Endothelial cell of umbilical vein (primary cell): Measurements from ENCODE around the gene RNF175. TPM values are rescaled to one million over a fixed set of nuclear protein-coding genes. Genes with fewer than 3 reads are reported as not detected.

Experiments used
- BruUV-seq: library from RNA; stranded (reverse); fragments of 400-500 nt; replicated peaks from 2 replicates; lab custom pipeline; 2021; lab: Mats Ljungman, UMichigan
- CTCF ChIA-PET: fragments of 300-600, 350-600 bp; sonication (Branson Sonifier 250); formaldehyde crosslinking; loops from one replicate; lab custom pipeline; 2021; ENCODE audit warnings: antibody characterized with exemption, inconsistent platforms; lab: Charles Lee
- POLR2A ChIA-PET: fragments of 300-600, 350-600 bp; sonication (Branson Sonifier 250); formaldehyde crosslinking; loops from one replicate; lab custom pipeline; 2021; ENCODE audit warnings: antibody characterized with exemption, inconsistent platforms; lab: Charles Lee
- DNase-seq: peaks from one replicate; pipeline ENCODE4 v3.0.0-alpha.2; 2011; ENCODE audit warnings: low read depth, low spot score
- FAIRE-seq: peaks from 2 replicates; lab custom pipeline; 2011; peaks lifted over from hg19 to GRCh38; lab: Jason Lieb, UNC
- H2AFZ ChIP-seq: 2 replicates; pipeline ENCODE4 v1.6.0; 2012; ENCODE audit warnings: low read depth, low read length, control low read depth, inconsistent platforms
- H3K27ac ChIP-seq: 2 replicates; pipeline ENCODE4 v1.5.1; 2011; ENCODE audit warnings: low read depth, mild to moderate bottlenecking, control low read depth, low read length, moderate library complexity; ENCODE audit not compliant: insufficient read depth
- H3K27me3 ChIP-seq, 2 experiments: 2 replicates each; pipeline versions ENCODE4 v1.6.0 to v1.6.1; 2011; ENCODE audit warnings: low read length in 2 of 2, mixed read lengths in 1 of 2; ENCODE audit not compliant: control insufficient read depth in 2 of 2, insufficient read depth in 2 of 2
- H3K36me3 ChIP-seq, 2 experiments: 2 replicates in 1 of 2; 3 replicates in 1 of 2; pipeline ENCODE4 v1.5.1; 2011; ENCODE audit warnings: low read length in 2 of 2, mild to moderate bottlenecking in 1 of 2, moderate library complexity in 1 of 2; ENCODE audit not compliant: control insufficient read depth in 2 of 2, insufficient read depth in 2 of 2; ENCODE audit errors: extremely low read depth in 1 of 2
- H3K4me1 ChIP-seq: 3 replicates; pipeline ENCODE4 v1.5.1; 2011; ENCODE audit warnings: mild to moderate bottlenecking, low read length; ENCODE audit not compliant: control insufficient read depth, insufficient read depth; ENCODE audit errors: extremely low read depth
- H3K4me2 ChIP-seq: 2 replicates; pipeline ENCODE4 v1.6.1; 2011; ENCODE audit warnings: low read length, control low read depth, mixed read lengths; ENCODE audit not compliant: insufficient read depth
- H3K4me3 ChIP-seq, 3 experiments: fragments of 200-600 bp in 1 of 3; sonication (generic), shearing (Covaris generic) in 1 of 3; replicated peaks in 1 of 3; 2 replicates each; pipeline ENCODE4 v1.5.1; 2011 to 2016; ENCODE audit warnings: control low read depth in 3 of 3, low read length in 3 of 3, mild to moderate bottlenecking in 2 of 3, inconsistent platforms in 1 of 3, low read depth in 1 of 3, moderate library complexity in 1 of 3; ENCODE audit not compliant: insufficient read depth in 1 of 3
- H3K79me2 ChIP-seq: 2 replicates; pipeline ENCODE4 v1.6.0; 2012; ENCODE audit warnings: low read length, inconsistent platforms; ENCODE audit not compliant: control insufficient read depth, insufficient read depth
- H3K9ac ChIP-seq: replicated peaks from 2 replicates; pipeline ENCODE3; 2011; ENCODE audit warnings: low read length, control low read depth; ENCODE audit not compliant: insufficient read depth; ENCODE audit errors: extremely low read depth
- H3K9me1 ChIP-seq: replicated peaks from 3 replicates; pipeline ENCODE4 v1.6.0; 2011; ENCODE audit warnings: mild to moderate bottlenecking, low read length; ENCODE audit not compliant: control insufficient read depth, insufficient read depth; ENCODE audit errors: extremely low read depth
- H3K9me3 ChIP-seq: replicated peaks from 2 replicates; pipeline ENCODE4 v1.5.1; 2012; ENCODE audit warnings: low read length, inconsistent platforms; ENCODE audit not compliant: control insufficient read depth, insufficient read depth
- H4K20me1 ChIP-seq: replicated peaks from 2 replicates; pipeline ENCODE3; 2011; ENCODE audit warnings: mild to moderate bottlenecking, low read length; ENCODE audit not compliant: control insufficient read depth, insufficient read depth; ENCODE audit errors: extremely low read depth
- EZH2 ChIP-seq: IDR thresholded peaks from 2 replicates; pipeline ENCODE4 v1.6.1; 2012; ENCODE audit warnings: borderline replicate concordance, low read depth, mild to moderate bottlenecking, moderate library complexity, low read length, inconsistent platforms; ENCODE audit not compliant: severe bottlenecking
- FOS ChIP-seq: IDR thresholded peaks from 2 replicates; pipeline ENCODE4 v1.6.1; 2011; ENCODE audit warnings: mild to moderate bottlenecking, low read length, moderate library complexity, borderline replicate concordance; ENCODE audit not compliant: insufficient read depth
- GATA2 ChIP-seq: IDR thresholded peaks from 2 replicates; pipeline ENCODE4 v1.7.0; 2011; ENCODE audit warnings: low read depth, mild to moderate bottlenecking, moderate library complexity, mixed read lengths, low read length; ENCODE audit not compliant: insufficient read length, insufficient read depth
- JUN ChIP-seq: IDR thresholded peaks from 2 replicates; pipeline ENCODE4 v1.6.1; 2011; ENCODE audit warnings: borderline replicate concordance, low read depth; ENCODE audit not compliant: insufficient read length, insufficient read depth
- MYC ChIP-seq: IDR thresholded peaks from one replicate; pipeline ENCODE4 v1.6.1; 2011; ENCODE audit warnings: mild to moderate bottlenecking, low read depth, low read length
- POLR2A ChIP-seq: IDR thresholded peaks from 2 replicates; pipeline ENCODE4 v1.6.1; 2012; ENCODE audit warnings: low read depth, mild to moderate bottlenecking, control low read depth, low read length
- dilution Hi-C: fragments of 300-500 bp; cut with MboI; formaldehyde crosslinking; loops from one replicate; pipeline ENCODE4 v1.15.0; 2019; ENCODE audit warnings: low sequenced_read_pairs; ENCODE audit not compliant: extremely low pct_ligation_motif_present
- intact Hi-C: fragments of 100-400 bp; cut with micrococcal nuclease; formaldehyde crosslinking; loops from one replicate; pipeline ENCODE4 v1.10.0; 2022
- polyA plus RNA-seq, 4 experiments: library from polyadenylated mRNA; depleted of rRNA in 3 of 4; stranded (reverse) in 3 of 4; unstranded in 1 of 4; fragments of >200 nt; gene quantifications; 2 replicates each; pipeline versions ENCODE4 v1.2.1 to v1.2.3, GENCODE V29; 2011 to 2012; ENCODE audit warnings: missing spikeins in 1 of 4
- total RNA-seq: library from RNA; stranded (reverse); gene quantifications from 2 replicates; pipeline ENCODE4 v1.2.3, GENCODE V29; 2021
- TF ChIP-seq, protein P1 (sequence below), 2 donors: IDR thresholded peaks; 1 replicate in 1 of 2; 2 replicates in 1 of 2; pipeline ENCODE4 v1.5.1; 2011; ENCODE audit warnings: low read length in 2 of 2, mild to moderate bottlenecking in 2 of 2, moderate library complexity in 2 of 2, control low read depth in 1 of 2, inconsistent platforms in 1 of 2, low read depth in 1 of 2; ENCODE audit not compliant: insufficient read depth in 1 of 2; ENCODE audit errors: extremely low read depth in 1 of 2

The RNF175 gene
- total and polyA plus RNA-seq, 2 donors (not counting 3 experiments of a cell fraction or from before 2014, with no cell fraction given) = not detected

DNA sequence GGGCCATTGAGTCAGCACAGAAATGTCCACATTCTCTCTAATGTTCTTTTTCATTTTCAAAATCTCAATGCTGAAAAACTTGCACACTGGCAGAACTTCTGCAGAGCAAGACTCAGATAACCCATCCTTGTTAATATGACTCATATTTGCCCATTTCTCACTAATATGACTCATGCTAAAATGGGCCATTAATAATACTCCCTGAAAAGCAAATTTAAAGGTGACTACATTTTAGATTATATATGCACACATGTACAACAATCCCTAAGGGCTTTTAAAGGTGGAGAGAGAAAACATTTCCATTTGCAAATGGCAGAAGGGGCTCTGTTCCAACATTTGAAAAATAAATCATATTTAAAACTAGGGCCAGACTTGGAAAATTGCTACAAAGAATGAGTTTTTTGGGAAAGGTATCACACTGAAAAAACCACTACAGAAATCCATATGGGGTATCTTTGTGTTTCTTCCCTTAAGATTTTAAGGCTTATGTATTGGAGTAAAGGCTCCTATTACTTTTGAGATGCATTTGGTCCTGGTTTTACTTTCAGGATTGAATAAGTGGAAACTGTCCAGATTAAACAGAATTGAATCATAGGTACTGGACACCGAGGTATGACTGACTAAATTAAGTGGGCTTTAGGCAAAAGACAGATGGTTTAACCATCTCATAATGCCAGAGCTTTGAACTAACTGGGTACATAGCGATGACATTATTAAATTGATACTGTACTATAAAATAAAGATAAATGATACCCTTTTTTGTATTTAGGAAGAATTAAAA, 45.8 kb downstream of the RNF175 start:
- DNase-seq (no peak), FAIRE-seq (no peak)
- no peaks in the 10 kb centered on the region for H3K79me2 ChIP-seq
- no peak overlapping the region for H3K9ac ChIP-seq
- BruUV-seq = no TSS peak
- TF ChIP-seq POLR2A (no peak), JUN (peak; percentile 46), MYC (no peak), FOS (peak; percentile 57), GATA2 (no peak), EZH2 (no peak)
- TF ChIP-seq, protein P1, sequence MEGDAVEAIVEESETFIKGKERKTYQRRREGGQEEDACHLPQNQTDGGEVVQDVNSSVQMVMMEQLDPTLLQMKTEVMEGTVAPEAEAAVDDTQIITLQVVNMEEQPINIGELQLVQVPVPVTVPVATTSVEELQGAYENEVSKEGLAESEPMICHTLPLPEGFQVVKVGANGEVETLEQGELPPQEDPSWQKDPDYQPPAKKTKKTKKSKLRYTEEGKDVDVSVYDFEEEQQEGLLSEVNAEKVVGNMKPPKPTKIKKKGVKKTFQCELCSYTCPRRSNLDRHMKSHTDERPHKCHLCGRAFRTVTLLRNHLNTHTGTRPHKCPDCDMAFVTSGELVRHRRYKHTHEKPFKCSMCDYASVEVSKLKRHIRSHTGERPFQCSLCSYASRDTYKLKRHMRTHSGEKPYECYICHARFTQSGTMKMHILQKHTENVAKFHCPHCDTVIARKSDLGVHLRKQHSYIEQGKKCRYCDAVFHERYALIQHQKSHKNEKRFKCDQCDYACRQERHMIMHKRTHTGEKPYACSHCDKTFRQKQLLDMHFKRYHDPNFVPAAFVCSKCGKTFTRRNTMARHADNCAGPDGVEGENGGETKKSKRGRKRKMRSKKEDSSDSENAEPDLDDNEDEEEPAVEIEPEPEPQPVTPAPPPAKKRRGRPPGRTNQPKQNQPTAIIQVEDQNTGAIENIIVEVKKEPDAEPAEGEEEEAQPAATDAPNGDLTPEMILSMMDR (IDR thresholded peaks at IDR 0.05; ENCODE audit: extremely low read depth in 1 of 2, insufficient read depth in 1 of 2, low read depth in 1 of 2, low read length in 2 of 2) = no peak
- CTCF ChIA-PET = no interaction called here
- no peaks in the 10 kb centered on the region for H4K20me1 ChIP-seq
- no peaks in the 10 kb centered on the region for H3K9me3 ChIP-seq
- H3K27ac ChIP-seq = no peak overlapping the region
- H3K4me1 ChIP-seq = no peaks in the 10 kb centered on the region
- no peaks in the 10 kb centered on the region for H3K9me1 ChIP-seq
- H3K36me3 ChIP-seq = no peaks in the 10 kb centered on the region
- H3K27me3 ChIP-seq = peaks cover 3 to 7% of the 10 kb centered on the region in 2 experiments
- intact Hi-C loops = no loop called here
- dilution Hi-C loops = no loop called here
- H3K4me2 ChIP-seq = no peak overlapping the region
- H3K4me3 ChIP-seq = no peak overlapping the region
- H2AFZ ChIP-seq = no peak overlapping the region
- POLR2A ChIA-PET = no interaction called here
